GM23248 (cell line): ENCODE results near the gene ADAM29. TPM values are rescaled to one million over a fixed set of nuclear protein-coding genes. Genes with fewer than 3 reads are reported as not detected.
"Not testable (repeated sequence)": the region's sequence is repeated elsewhere in the genome, so short reads cannot be mapped to it uniquely, and the experiment has no call there.

ENCODE experiments used
- DNase-seq: peaks from one replicate; pipeline ENCODE4 v3.0.0-alpha.2; 2015
- H2AFZ ChIP-seq: fragments of 200-600 bp; sonication (generic); 2 replicates; pipeline ENCODE4 v1.6.1; 2016; ENCODE audit warnings: antibody characterized with exemption
- H3F3A ChIP-seq: fragments of 200-600 bp; sonication (generic); 2 replicates; pipeline ENCODE4 v1.6.1; 2016; ENCODE audit warnings: mild to moderate bottlenecking, antibody characterized with exemption, mixed run types; ENCODE audit not compliant: insufficient read depth
- H3K27ac ChIP-seq: fragments of 200-600 bp; sonication (generic); 2 replicates; pipeline ENCODE4 v1.5.1; 2016; ENCODE audit warnings: mild to moderate bottlenecking
- H3K27me3 ChIP-seq: fragments of 200-600 bp; sonication (generic); replicated peaks from 2 replicates; pipeline ENCODE4 v1.6.1; 2016; ENCODE audit warnings: mild to moderate bottlenecking; ENCODE audit not compliant: insufficient read depth
- H3K36me3 ChIP-seq: fragments of 200-600 bp; sonication (generic); 2 replicates; pipeline ENCODE4 v1.6.1; 2016; ENCODE audit warnings: low read depth, mild to moderate bottlenecking
- H3K4me1 ChIP-seq: fragments of 200-600 bp; sonication (generic); 2 replicates; pipeline ENCODE4 v1.6.1; 2016; ENCODE audit warnings: mild to moderate bottlenecking; ENCODE audit not compliant: insufficient read depth
- H3K4me2 ChIP-seq: fragments of 200-600 bp; sonication (generic); one replicate; pipeline ENCODE4 v1.6.1; 2016; ENCODE audit warnings: mild to moderate bottlenecking; ENCODE audit not compliant: unreplicated experiment
- H3K4me3 ChIP-seq: fragments of 200-600 bp; sonication (generic); 2 replicates; pipeline ENCODE4 v1.5.1; 2016; ENCODE audit warnings: mild to moderate bottlenecking
- H3K79me2 ChIP-seq: fragments of 200-600 bp; sonication (generic); 2 replicates; pipeline ENCODE4 v1.6.1; 2016; ENCODE audit warnings: mild to moderate bottlenecking; ENCODE audit not compliant: insufficient read depth
- H3K9ac ChIP-seq: fragments of 200-600 bp; sonication (generic); 2 replicates; pipeline ENCODE4 v1.6.1; 2016; ENCODE audit warnings: mild to moderate bottlenecking
- H3K9me2 ChIP-seq: fragments of 200-600 bp; sonication (generic); 2 replicates; pipeline ENCODE4 v1.6.1; 2016; ENCODE audit warnings: mixed run types, mild to moderate bottlenecking, moderate library complexity; ENCODE audit not compliant: insufficient read depth
- H3K9me3 ChIP-seq: fragments of 200-600 bp; sonication (generic); one replicate; pipeline ENCODE4 v1.6.1; 2017; ENCODE audit warnings: low read depth
- H4K20me1 ChIP-seq: fragments of 200-600 bp; sonication (generic); 2 replicates; pipeline ENCODE4 v1.6.0; 2016; ENCODE audit not compliant: insufficient read depth
- EZH2 ChIP-seq: fragments of 200-600 bp; sonication (generic); IDR thresholded peaks from 2 replicates; pipeline ENCODE4 v1.6.1; 2018; ENCODE audit warnings: antibody characterized with exemption, mild to moderate bottlenecking; ENCODE audit not compliant: insufficient read depth, poor library complexity, severe bottlenecking
- EZH2phosphoT487 ChIP-seq: fragments of 200-600 bp; sonication (generic); IDR thresholded peaks from 2 replicates; pipeline ENCODE4 v1.6.1; 2018; ENCODE audit warnings: antibody characterized with exemption, moderate library complexity, mild to moderate bottlenecking, low read depth; ENCODE audit not compliant: insufficient read depth
- WGBS, 2 experiments: methylation state at CpG; one replicate each; pipeline ENCODE4 v1.1.6; 2015 to 2017; ENCODE audit warnings: low lambda C conversion rate in 2 of 2, low coverage in 1 of 2; ENCODE audit errors: missing lambda C conversion rate in 2 of 2; 5-methylcytosine and 5-hydroxymethylcytosine counted together
- in situ Hi-C: fragments of 300-500 bp; cut with MboI; formaldehyde crosslinking; loops from 2 replicates; pipeline ENCODE4 v1.15.0; 2020
- polyA plus RNA-seq: library from polyadenylated mRNA; unstranded; fragments of >200 nt; fragmentation: Nextera tagmentation; extraction: Ambion mirVana; gene quantifications from 2 replicates; pipeline ENCODE4 v1.2.1, GENCODE V29; 2016
- total RNA-seq: library from RNA; depleted of rRNA; stranded (reverse); fragments of >200 nt; shearing (Covaris generic); gene quantifications from 2 replicates; pipeline ENCODE4 v1.2.3, GENCODE V29; 2014; rRNA removed

ADAM29 gene
- total RNA-seq (not detected in 2 replicates), polyA plus RNA-seq (not detected in 2 replicates)

- Histone ChIP-seq H3F3A (no peaks in the 10 kb centered on the region), H3K4me2 (no peak within 1 kb of the TSS), H3K27me3 (no peaks in the 10 kb centered on the region), H3K9me3 (no peaks in the 10 kb centered on the region), H3K79me2 (no peaks in the 10 kb centered on the region), H2AFZ (no peak within 1 kb of the TSS), H3K4me3 (no peak within 1 kb of the TSS), H3K9ac (no peak within 1 kb of the TSS), H3K27ac (no peak within 1 kb of the TSS), H3K9me2 (no peaks in the 10 kb centered on the region), H3K36me3 (no peaks in the 10 kb centered on the region), H3K4me1 (no peaks in the 10 kb centered on the region), H4K20me1 (no peaks in the 10 kb centered on the region)
- TF ChIP-seq EZH2phosphoT487 (no peak), EZH2 (no peak)
- WGBS, 2 experiments: 59 to 60% methylated on average over 5 of the region's 5 CpGs
- no peak for DNase-seq
- in situ Hi-C loops: no loop called here
These were observed at the start of gene ADAM29 for GRCh38 chr4:174918058-174918457. TSS of gene ADAM29 (plus strand) at chr4:174918358. CDS start at chr4:174975526, 57,168 bp downstream.

GRCh38 chr4:174869339-174869738 is 48.8 kb upstream of the ADAM29 start:
- no peak for DNase-seq
- Histone ChIP-seq H3K79me2 (no peaks in the 10 kb centered on the region), H3K4me2 (no peak overlapping the region), H3K4me3 (no peak overlapping the region), H3K9ac (no peak overlapping the region), H3K27ac (no peak overlapping the region), H3K36me3 (no peaks in the 10 kb centered on the region), H3K9me2 (no peaks in the 10 kb centered on the region), H3K9me3 (no peaks in the 10 kb centered on the region), H3K27me3 (no peaks in the 10 kb centered on the region), H3F3A (no peaks in the 10 kb centered on the region), H2AFZ (no peak overlapping the region), H4K20me1 (no peaks in the 10 kb centered on the region), H3K4me1 (no peaks in the 10 kb centered on the region)
- WGBS, 2 experiments: 23% methylated on average over 3 of the region's 3 CpGs
- TF ChIP-seq EZH2phosphoT487 (no peak), EZH2 (no peak)
- in situ Hi-C loops: no loop called here

GRCh38 chr4:174870311-174870710 is 47.8 kb upstream of the ADAM29 start:
- Histone ChIP-seq H3K4me3 (no peak overlapping the region), H2AFZ (no peak overlapping the region), H3K4me2 (no peak overlapping the region), H3K79me2 (no peaks in the 10 kb centered on the region), H3K27me3 (no peaks in the 10 kb centered on the region), H3K9me2 (no peaks in the 10 kb centered on the region), H3K9ac (no peak overlapping the region), H3K4me1 (no peaks in the 10 kb centered on the region), H4K20me1 (no peaks in the 10 kb centered on the region), H3F3A (no peaks in the 10 kb centered on the region), H3K9me3 (no peaks in the 10 kb centered on the region), H3K36me3 (no peaks in the 10 kb centered on the region), H3K27ac (no peak overlapping the region)
- WGBS, 2 experiments: 4 to 7% methylated on average over 2 of the region's 2 CpGs
- no peak for TF ChIP-seq EZH2phosphoT487
- no peak for TF ChIP-seq EZH2
- no peak for DNase-seq
- in situ Hi-C loops: no loop called here

GRCh38 chr4:174871407-174871806 is 46.8 kb upstream of the ADAM29 start:
- H3K9me2 ChIP-seq: no peaks in the 10 kb centered on the region
- H3F3A ChIP-seq: no peaks in the 10 kb centered on the region
- H3K27me3 ChIP-seq: no peaks in the 10 kb centered on the region
- H3K4me3 ChIP-seq: no peak overlapping the region
- H3K4me2 ChIP-seq: no peak overlapping the region
- H4K20me1 ChIP-seq: no peaks in the 10 kb centered on the region
- TF ChIP-seq EZH2 (no peak), EZH2phosphoT487 (no peak)
- H3K9me3 ChIP-seq: no peaks in the 10 kb centered on the region
- in situ Hi-C loops: no loop called here
- DNase-seq: no peak
- no peaks in the 10 kb centered on the region for H3K4me1 ChIP-seq
- no peaks in the 10 kb centered on the region for H3K79me2 ChIP-seq
- H2AFZ ChIP-seq: no peak overlapping the region
- no peak overlapping the region for H3K27ac ChIP-seq
- H3K36me3 ChIP-seq: no peaks in the 10 kb centered on the region
- H3K9ac ChIP-seq: no peak overlapping the region

GRCh38 chr4:174873146-174873545 is 45.0 kb upstream of the ADAM29 start:
- in situ Hi-C loops, H4K20me1 ChIP-seq: not testable (repeated sequence)

More at GRCh38 chr4:174873146-174873545, 45.0 kb upstream of the ADAM29 start:
- H3K79me2 ChIP-seq, H3K27ac ChIP-seq, H3K9me3 ChIP-seq, H3K27me3 ChIP-seq, H3K4me3 ChIP-seq, H2AFZ ChIP-seq, H3K4me1 ChIP-seq, DNase-seq, H3K36me3 ChIP-seq, H3K4me2 ChIP-seq, H3K9me2 ChIP-seq, H3K9ac ChIP-seq, H3F3A ChIP-seq: not testable (repeated sequence)
- WGBS, 2 experiments: 22 to 38% methylated on average over 3 to 4 of the region's 4 CpGs
